ENCODE results near the gene THSD7A.

GRCh38 chr7:11548532-11548931 is 283.5 kb downstream of the THSD7A start:
- TF ChIP-seq CTCF (IDR thresholded peaks at IDR 0.05; ENCODE audit: low read depth, low read length), result no peak
- no peak for TF ChIP-seq EZH2phosphoT487 (IDR thresholded peaks at IDR 0.05; ENCODE audit: low read depth)
